GM19455 (cell line): Measurements from ENCODE around the gene CKM.
"Not testable (repeated sequence)": the region's sequence is repeated elsewhere in the genome, so short reads cannot be mapped to it uniquely, and the experiment has no call there.

Source experiments
- ATAC-seq: cut with Tn5 transposase; IDR thresholded peaks from one replicate; pipeline ENCODE4 v1.9.1; 2021; ENCODE audit not compliant: unreplicated experiment

CKM gene

DNA sequence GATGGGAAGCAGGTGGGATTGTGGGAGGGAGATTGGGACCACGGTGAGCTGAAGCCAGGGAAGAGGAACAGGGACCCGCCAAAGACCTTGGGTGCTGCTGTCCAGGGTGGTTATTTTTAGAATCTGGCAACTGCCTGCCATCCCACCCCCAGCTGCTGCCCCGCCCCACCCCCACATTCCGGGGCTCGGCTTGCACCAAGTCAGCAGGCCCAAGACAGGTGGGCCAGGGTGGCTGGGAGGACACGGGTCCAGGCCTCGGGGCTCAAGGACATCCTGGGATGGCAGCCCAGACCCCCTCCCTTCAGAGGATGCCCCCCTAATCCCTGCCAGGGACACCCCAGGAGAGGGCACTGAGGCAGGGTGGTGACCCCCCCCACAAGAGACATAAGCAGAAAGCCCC, 827 bp downstream of the CKM start:
- no peak for ATAC-seq

DNA sequence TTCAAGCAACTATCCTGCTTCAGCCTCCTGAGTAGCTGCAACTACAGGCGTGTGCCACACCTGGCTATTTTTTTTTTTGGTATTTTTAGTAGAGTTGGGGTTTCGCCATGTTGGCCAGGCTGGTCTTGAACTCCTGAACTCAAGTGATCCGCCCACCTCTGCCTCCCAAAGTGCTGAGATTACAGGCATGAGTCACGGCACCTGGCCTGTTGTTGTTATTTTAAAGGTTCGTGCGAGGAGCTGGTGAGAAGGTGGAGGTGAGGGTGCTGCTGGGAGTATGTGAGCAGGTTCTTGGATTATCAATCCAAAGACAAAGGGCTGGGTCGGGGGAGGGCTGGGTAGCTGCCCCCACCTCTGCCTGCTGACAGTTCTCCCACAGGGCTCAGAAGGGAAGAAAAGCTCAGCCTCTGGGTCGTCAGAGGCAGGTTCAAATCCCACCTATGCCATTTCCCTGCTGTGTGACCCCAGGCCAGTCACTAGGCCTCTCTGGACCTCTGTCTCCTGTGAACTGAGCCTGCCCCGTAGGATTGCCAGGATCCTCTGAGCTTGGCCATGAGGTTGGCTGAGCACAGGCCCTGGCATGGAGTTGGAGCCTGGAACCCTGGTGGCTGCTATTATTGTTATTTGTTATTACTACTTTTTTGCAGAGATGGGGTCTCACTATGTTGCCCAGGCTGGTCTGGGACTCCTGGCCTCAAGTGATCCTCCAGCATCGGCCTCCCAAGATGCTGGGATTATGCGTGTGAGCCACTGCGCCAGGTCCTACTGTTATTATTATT, 1.5 kb downstream of the CKM start:
- no peak for ATAC-seq

DNA sequence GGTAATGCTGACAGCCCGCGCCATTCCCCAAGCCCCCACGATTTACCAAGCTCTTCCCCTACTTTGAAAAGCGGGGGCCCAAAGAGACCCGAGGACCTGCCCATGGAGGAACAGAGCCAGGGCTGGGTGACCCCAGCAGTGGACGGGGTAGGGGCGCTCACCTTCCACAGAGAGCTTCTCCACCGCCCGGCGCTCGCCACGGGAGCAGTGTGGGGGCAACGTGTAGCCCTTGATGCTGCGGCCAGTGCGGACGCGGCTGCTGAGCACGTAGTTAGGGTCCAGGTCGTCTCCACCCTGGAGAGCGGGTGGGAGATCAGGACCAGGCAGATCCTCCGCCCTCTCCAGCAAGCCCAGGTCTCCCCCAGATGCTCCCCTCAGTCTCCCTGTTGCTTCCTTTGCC, 7.4 kb downstream of the CKM start:
- ATAC-seq = no peak

DNA sequence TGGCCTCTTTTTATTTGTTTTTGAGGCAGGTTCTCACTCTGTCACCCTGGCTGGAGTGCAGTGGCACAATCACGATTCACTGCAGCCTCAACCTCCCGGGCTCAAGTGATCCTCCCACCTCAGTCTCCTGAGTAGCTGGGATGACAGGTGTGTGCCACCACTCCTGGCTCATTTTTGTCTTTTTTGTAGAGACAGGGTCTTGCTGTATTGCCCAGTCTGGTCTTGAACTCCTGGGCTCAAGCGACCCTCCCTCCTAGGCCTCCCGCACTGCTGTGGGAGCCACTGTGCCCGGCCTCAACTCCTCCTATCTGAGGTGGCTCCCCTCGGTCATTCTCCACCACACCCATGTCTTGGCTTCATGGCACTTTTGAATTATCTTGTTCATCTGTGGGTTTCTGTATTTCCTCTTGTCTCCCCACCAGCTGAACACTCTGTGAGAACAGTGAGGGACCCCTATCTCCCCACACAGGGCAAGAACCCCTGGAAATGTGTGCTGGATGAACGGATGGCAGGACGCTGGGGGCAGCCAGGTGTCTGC, 7.9 kb downstream of the CKM start:
- no peak for ATAC-seq

GRCh38 chr19:45312285-45312684, 10.4 kb downstream of the CKM start:
- ATAC-seq = not testable (repeated sequence)

DNA sequence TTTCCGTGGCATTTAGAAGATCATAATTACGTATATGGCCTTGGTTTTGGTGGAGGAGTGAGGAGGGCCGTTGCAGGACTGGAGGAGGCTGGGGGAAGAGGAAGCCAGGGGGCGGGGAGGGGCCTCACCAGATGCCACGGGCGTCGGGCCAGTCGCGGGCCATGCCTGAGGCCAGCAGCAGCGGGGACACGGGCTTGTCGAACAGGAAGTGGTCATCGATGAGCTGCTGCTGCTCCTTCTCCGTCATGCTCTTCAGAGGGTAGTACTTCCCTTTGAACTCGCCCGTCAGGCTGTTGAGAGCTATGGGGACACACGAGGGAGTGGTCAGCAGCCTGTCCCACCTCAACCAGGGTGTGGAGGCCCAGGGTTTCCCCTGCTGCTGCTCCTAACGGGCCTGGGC, 11.1 kb downstream of the CKM start:
- ATAC-seq = no peak

GRCh38 chr19:45309322-45309721, 13.4 kb downstream of the CKM start:
- ATAC-seq = not testable (repeated sequence)

DNA sequence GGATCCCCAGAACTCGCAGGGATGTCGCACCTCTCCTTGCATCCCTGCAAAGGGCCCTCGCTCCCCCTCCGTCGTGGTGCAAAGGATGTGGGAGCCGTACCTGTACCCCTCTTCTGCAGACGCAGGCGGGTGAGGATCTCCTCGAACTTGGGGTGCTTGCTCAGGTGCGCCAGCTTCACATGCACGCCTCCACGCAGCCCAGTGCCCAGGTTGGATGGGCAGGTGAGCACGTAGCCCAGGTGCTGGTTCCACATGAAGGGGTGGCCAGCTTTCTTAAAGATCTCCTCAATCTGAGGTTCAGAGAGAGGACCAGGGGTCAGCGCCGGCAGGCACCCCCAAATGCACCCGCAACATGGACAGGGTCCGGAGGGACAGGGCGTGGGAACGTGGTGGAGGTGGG, 15.3 kb downstream of the CKM start:
- no peak for ATAC-seq

- ATAC-seq = no peak
These were observed 16.1 kb downstream of the CKM start for GRCh38 chr19:45306518-45307027.

DNA sequence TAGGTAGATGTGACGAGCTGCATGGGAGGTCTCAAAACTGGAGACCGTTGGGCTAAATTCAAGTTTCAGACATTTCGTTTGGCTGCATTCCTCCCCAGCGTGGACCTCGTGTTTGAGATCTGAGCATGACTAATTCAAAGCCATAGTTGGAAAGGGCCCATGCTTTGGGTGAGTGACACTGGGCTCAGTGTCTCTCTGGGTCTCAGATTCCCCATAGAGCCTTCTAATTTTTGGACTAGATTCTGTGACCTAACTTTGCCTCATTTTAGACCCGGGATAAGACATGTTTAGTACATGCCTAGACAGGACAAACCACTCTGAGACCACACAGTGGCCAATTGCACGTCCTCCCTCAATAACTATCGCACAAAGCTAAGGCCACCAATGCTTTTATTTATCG, 16.6 kb downstream of the CKM start:
- no peak for ATAC-seq

DNA sequence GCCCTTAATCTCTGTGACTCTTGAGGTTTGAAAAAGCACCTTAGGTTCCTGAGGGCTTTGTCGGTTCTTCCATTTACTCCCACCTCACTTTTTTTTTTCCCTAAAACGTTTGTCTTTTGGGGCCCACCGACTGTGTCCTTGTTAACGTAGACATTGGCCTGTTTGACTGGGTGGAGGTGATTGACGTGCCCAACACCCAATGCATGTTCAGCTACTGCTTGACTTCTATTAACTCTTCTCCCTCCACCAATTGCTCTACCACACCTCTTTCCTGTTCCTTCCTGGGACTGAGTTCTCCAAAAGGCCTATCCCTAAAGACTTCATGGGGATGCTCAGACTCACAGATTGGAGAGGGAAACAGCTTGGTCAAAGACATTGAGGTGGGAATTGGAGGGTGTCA, 17.3 kb downstream of the CKM start:
- ATAC-seq = no peak

GRCh38 chr19:45305007-45305406, 17.7 kb downstream of the CKM start:
- no peak for ATAC-seq

DNA sequence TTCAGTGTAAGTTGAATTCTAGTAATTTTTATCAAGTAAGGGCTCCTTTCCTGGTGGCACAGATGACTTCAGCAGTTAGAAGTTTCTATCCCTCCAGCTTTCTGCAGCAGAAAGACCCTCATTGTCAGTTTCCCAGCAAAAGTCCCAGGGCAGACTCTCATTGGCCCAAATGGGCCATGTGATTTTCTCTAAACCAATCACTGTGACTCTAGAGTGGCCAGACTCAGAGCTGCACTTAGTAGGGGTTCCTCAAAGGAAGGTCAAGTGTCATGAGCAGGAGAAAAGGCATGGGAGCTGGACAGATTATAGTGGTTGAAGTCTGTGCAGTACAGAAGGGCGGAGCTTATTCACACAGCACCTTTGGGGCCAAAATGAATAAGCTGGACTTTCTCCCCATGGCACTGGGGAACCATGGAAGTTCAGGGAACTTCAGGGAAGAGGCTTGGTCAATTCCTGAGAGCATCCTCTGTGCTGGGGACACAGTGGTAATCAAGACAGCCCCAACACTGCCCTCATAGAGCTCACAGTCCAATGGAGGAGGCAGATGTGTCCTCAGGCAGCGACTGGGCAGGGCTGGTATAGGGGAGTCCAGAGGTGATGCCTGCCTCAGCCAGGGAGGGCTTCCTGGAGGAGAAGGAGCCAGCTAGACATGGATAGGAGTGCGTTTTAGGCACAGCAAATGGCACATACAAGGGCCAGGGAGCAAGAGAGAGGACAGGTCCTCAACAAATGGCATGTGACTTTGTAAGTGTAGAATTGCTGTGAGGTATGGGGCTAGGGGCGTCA, 18.3 kb downstream of the CKM start:
- ATAC-seq = no peak

DNA sequence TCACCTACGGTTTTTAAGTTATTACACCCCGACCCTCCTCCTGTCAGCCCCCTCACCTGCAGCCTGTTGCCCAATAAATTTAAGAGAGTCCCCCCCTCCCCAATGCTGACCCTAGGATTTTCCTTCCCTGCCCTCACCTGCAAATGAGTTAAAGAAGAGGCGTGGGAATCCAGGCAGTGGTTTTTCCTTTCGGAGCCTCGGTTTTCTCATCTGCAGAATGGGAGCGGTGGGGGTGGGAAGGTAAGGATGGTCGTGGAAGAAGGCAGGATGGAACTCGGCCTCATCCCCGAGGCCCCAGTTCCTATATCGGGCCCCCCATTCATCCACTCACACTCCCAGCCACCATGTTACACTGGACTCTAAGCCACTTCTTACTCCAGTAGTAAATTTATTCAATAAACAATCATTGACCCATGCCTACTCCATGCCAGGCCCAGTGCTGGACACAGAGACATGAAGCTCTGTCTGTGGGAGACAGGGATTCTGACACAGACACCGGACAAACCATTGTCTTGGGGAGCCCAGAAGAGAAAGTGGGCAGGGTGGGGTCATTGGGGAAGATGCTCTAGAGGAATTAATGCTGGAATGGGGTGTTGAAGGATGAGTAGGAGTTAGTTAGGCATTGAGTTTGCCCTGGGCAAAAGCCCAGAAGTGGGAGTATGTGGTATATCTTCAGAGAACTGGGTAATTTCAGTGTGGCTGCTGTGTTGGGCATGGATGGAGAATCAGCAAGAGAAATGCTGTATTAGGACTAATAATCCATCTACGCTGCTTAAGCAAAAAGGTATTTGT, 19.2 kb downstream of the CKM start:
- no peak for ATAC-seq

GRCh38 chr19:45302416-45302815, 20.3 kb downstream of the CKM start:
- no peak for ATAC-seq

- ATAC-seq = no peak
These were observed 23.0 kb downstream of the CKM start for GRCh38 chr19:45299719-45300118.

DNA sequence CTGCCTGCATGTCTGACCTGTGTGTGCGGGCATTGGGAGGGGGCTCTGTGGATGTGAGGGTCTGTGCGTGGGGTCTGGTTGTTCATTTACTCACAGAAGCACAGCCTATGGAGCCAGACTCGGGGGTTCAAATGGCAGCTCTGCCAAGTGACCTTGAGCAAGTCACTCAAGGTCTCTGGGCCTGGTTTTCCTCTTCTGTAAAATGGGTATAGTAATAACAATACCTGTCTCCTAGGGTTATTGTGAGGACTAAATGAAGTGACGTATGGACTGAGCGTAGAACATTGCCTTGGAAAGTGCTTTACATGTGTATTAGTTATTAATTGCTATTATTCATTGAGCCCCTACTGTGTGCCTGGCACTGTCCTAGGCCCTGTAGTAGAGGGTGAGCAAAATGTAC, 24.4 kb downstream of the CKM start:
- no peak for ATAC-seq

DNA sequence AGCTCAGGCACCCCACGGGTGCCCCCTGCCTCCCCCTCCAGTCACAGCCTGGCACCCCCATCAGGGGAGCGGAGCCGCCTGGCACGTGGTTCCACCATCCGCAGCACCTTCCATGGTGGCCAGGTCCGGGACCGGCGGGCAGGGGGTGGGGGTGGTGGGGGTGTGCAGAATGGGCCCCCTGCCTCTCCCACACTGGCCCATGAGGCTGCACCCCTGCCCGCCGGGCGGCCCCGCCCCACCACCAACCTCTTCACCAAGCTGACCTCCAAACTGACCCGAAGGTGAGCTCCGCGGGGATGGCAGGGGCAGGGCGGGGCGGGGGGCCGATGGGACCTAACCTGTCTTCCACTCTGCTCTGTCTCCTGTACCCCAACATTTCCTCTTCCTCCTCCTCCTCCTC, 25.0 kb downstream of the CKM start:
- ATAC-seq = no peak

- no peak for ATAC-seq
These were observed 26.3 kb downstream of the CKM start for GRCh38 chr19:45296355-45296754.

GRCh38 chr19:45295873-45296272, 26.8 kb downstream of the CKM start:
- no peak for ATAC-seq
